Neural cell (in vitro differentiated cells): ENCODE measurements around the gene BCL7B. TPM values are rescaled to one million over a fixed set of nuclear protein-coding genes. Genes with fewer than 3 reads are reported as not detected.

Experiments used
- H2AFZ ChIP-seq: fragments of 200-600, 300-800 bp; sonication (generic), shearing (Covaris generic); 2 replicates; pipeline ENCODE4 v1.6.0; 2014; ENCODE audit warnings: low read depth, mild to moderate bottlenecking, antibody characterized with exemption, low read length, moderate library complexity
- H3F3A ChIP-seq: fragments of 200-600 bp; shearing (Covaris generic); 2 replicates; pipeline ENCODE4 v1.6.1; 2016; ENCODE audit warnings: mild to moderate bottlenecking, moderate library complexity, mixed read lengths, antibody characterized with exemption, low read length; ENCODE audit not compliant: insufficient read depth, poor library complexity, severe bottlenecking
- H3K27ac ChIP-seq: fragments of 200-600, 300-800 bp; sonication (generic), shearing (Covaris generic); 2 replicates; pipeline ENCODE4 v1.5.1; 2014; ENCODE audit warnings: mild to moderate bottlenecking, low read length, moderate library complexity
- H3K27me3 ChIP-seq: fragments of 300-800, 200-600 bp; sonication (generic), shearing (Covaris generic); 2 replicates; pipeline ENCODE4 v1.6.0; 2014; ENCODE audit warnings: mild to moderate bottlenecking, low read depth, low read length, moderate library complexity; ENCODE audit not compliant: insufficient read depth
- H3K36me3 ChIP-seq: fragments of 300-800, 200-600 bp; sonication (generic), shearing (Covaris generic); 2 replicates; pipeline ENCODE4 v1.5.1; 2014; ENCODE audit warnings: mild to moderate bottlenecking, antibody characterized with exemption, low read length, moderate library complexity; ENCODE audit not compliant: insufficient read depth
- H3K4me2 ChIP-seq: fragments of 300-800, 200-600 bp; sonication (generic), shearing (Covaris generic); 2 replicates; pipeline ENCODE4 v1.6.0; 2014; ENCODE audit warnings: mild to moderate bottlenecking, low read length
- H3K4me3 ChIP-seq: fragments of 300-800, 200-600 bp; sonication (generic), shearing (Covaris generic); 2 replicates; pipeline ENCODE4 v1.5.1; 2014; ENCODE audit warnings: mild to moderate bottlenecking, low read length, moderate library complexity
- H3K79me2 ChIP-seq: fragments of 200-600 bp; shearing (Covaris generic); replicated peaks from 2 replicates; pipeline ENCODE4 v1.6.0; 2014; ENCODE audit warnings: mild to moderate bottlenecking, low read length, moderate library complexity; ENCODE audit not compliant: insufficient read depth
- H3K9ac ChIP-seq: fragments of 300-800, 200-600 bp; sonication (generic), shearing (Covaris generic); 2 replicates; pipeline ENCODE4 v1.6.1; 2016; ENCODE audit warnings: mild to moderate bottlenecking, low read length, mixed read lengths
- H3K9me2 ChIP-seq: fragments of 200-600 bp; shearing (Covaris generic); 2 replicates; pipeline ENCODE4 v1.6.1; 2016; ENCODE audit warnings: mild to moderate bottlenecking, low read length, mixed read lengths; ENCODE audit not compliant: insufficient read depth
- H3K9me3 ChIP-seq: fragments of 200-600, 300-800 bp; sonication (generic), shearing (Covaris generic); 2 replicates; pipeline ENCODE4 v1.6.1; 2016; ENCODE audit warnings: mild to moderate bottlenecking, mixed run types, low read length, moderate library complexity, mixed read lengths
- H4K20me1 ChIP-seq: fragments of 200-600 bp; shearing (Covaris generic); 2 replicates; pipeline ENCODE4 v1.6.1; 2016; ENCODE audit warnings: mild to moderate bottlenecking, mixed run types; ENCODE audit not compliant: insufficient read depth
- CTCF ChIP-seq: fragments of 450-650 bp; IDR thresholded peaks from 2 replicates; pipeline ENCODE4 v1.5.1; 2014; ENCODE audit warnings: antibody characterized with exemption, mild to moderate bottlenecking, moderate library complexity; ENCODE audit not compliant: poor library complexity, severe bottlenecking
- MXI1 ChIP-seq: fragments of 450-650 bp; conservative IDR thresholded peaks from 2 replicates; pipeline ENCODE4 v1.6.1; 2014; ENCODE audit warnings: antibody characterized with exemption, mild to moderate bottlenecking; ENCODE audit not compliant: poor library complexity, severe bottlenecking
- POLR2AphosphoS5 ChIP-seq: IDR thresholded peaks from 2 replicates; pipeline ENCODE4 v1.6.1; 2012
- RAD21 ChIP-seq: fragments of 450-650 bp; conservative IDR thresholded peaks from 2 replicates; pipeline ENCODE4 v1.6.1; 2014; ENCODE audit warnings: antibody characterized with exemption, mild to moderate bottlenecking, moderate library complexity
- REST ChIP-seq: IDR thresholded peaks from 2 replicates; pipeline ENCODE4 v1.6.1; 2012; ENCODE audit warnings: borderline replicate concordance
- SMC3 ChIP-seq: fragments of 450-650 bp; conservative IDR thresholded peaks from 2 replicates; pipeline ENCODE4 v1.6.1; 2014; ENCODE audit warnings: antibody characterized with exemption, mild to moderate bottlenecking, moderate library complexity; ENCODE audit not compliant: poor library complexity
- TAF1 ChIP-seq: IDR thresholded peaks from 2 replicates; pipeline ENCODE4 v1.6.1; 2012; ENCODE audit warnings: low read depth
- polyA plus RNA-seq: library from polyadenylated mRNA; depleted of rRNA; stranded (reverse); fragments of >200 nt; gene quantifications from 2 replicates; pipeline ENCODE4 v1.2.3, GENCODE V29; 2014

BCL7B gene
- polyA plus RNA-seq, 1 donor from 2014 or later, result 23.6 TPM

- Histone ChIP-seq H3K27me3 (no peaks in the 10 kb centered on the region), H3K27ac (no peak overlapping the region), H3K9me2 (no peaks in the 10 kb centered on the region), H3K9ac (no peak overlapping the region), H3K4me3 (no peak overlapping the region), H3K4me2 (no peak overlapping the region), H2AFZ (no peak overlapping the region), H3K9me3 (no peaks in the 10 kb centered on the region), H4K20me1 (no peaks in the 10 kb centered on the region), H3K79me2 (peaks cover 68% of the 10 kb centered on the region), H3F3A (no peaks in the 10 kb centered on the region), H3K36me3 (no peaks in the 10 kb centered on the region)
- TF ChIP-seq POLR2AphosphoS5 (no peak), REST (no peak), MXI1 (no peak), RAD21 (no peak)
These were observed 45.3 kb downstream of the BCL7B start for GRCh38 chr7:73512018-73512780.

GRCh38 chr7:73509463-73509862 is 48.0 kb downstream of the BCL7B start:
- no peak overlapping the region for H3K4me2 ChIP-seq
- H3K27ac ChIP-seq, result no peak overlapping the region
- no peaks in the 10 kb centered on the region for H3K9me3 ChIP-seq
- no peaks in the 10 kb centered on the region for H3F3A ChIP-seq
- H3K27me3 ChIP-seq, result no peaks in the 10 kb centered on the region
- no peak overlapping the region for H3K9ac ChIP-seq
- H4K20me1 ChIP-seq, result no peaks in the 10 kb centered on the region
- no peak overlapping the region for H2AFZ ChIP-seq
- H3K79me2 ChIP-seq, result peaks cover 41% of the 10 kb centered on the region
- no peaks in the 10 kb centered on the region for H3K36me3 ChIP-seq
- H3K4me3 ChIP-seq, result no peak overlapping the region
- H3K9me2 ChIP-seq, result no peaks in the 10 kb centered on the region
- TF ChIP-seq TAF1, result no peak

GRCh38 chr7:73507556-73507955 is 49.9 kb downstream of the BCL7B start:
- Histone ChIP-seq H3K4me2 (no peak overlapping the region), H3K9me3 (no peaks in the 10 kb centered on the region), H3K27ac (no peak overlapping the region), H3K79me2 (peaks cover 22% of the 10 kb centered on the region), H3K36me3 (no peaks in the 10 kb centered on the region), H3K9ac (no peak overlapping the region), H3F3A (no peaks in the 10 kb centered on the region), H3K9me2 (no peaks in the 10 kb centered on the region), H2AFZ (no peak overlapping the region), H4K20me1 (no peaks in the 10 kb centered on the region), H3K4me3 (no peak overlapping the region), H3K27me3 (no peaks in the 10 kb centered on the region)
- TF ChIP-seq MXI1, result no peak
- no peak for TF ChIP-seq TAF1
- TF ChIP-seq RAD21, result no peak
- no peak for TF ChIP-seq REST
- no peak for TF ChIP-seq CTCF
- TF ChIP-seq POLR2AphosphoS5, result no peak
- no peak for TF ChIP-seq SMC3
